Large intestine (tissue), 12 donors: ENCODE data around the gene FREY1. TPM values are rescaled to one million over a fixed set of nuclear protein-coding genes. Genes with fewer than 3 reads are reported as not detected.
A peak's percentile ranks its signal among the peaks of the same experiment; 100 is the strongest.

Experiments
- DNase-seq, 2 donors: peaks; one replicate each; pipeline versions ENCODE4 v3.0.0 to v3.0.0-alpha.2; 2013
- H3K27ac ChIP-seq: one replicate; pipeline ENCODE4 v1.5.1; 2013; ENCODE audit warnings: low read length
- H3K27me3 ChIP-seq: 2 replicates; pipeline ENCODE4 v1.6.1; 2013; ENCODE audit warnings: low read length; ENCODE audit not compliant: control insufficient read depth, insufficient read depth
- H3K36me3 ChIP-seq: 2 replicates; pipeline ENCODE4 v1.6.1; 2013; ENCODE audit warnings: low read length; ENCODE audit not compliant: control insufficient read depth, insufficient read depth
- H3K4me1 ChIP-seq: one replicate; pipeline ENCODE4 v1.6.1; 2013; ENCODE audit warnings: low read length; ENCODE audit not compliant: control insufficient read depth, insufficient read depth
- H3K4me3 ChIP-seq: one replicate; pipeline ENCODE4 v1.5.1; 2013; ENCODE audit warnings: low read length
- H3K9me3 ChIP-seq: one replicate; pipeline ENCODE4 v1.6.1; 2013; ENCODE audit warnings: mild to moderate bottlenecking, low read depth, low read length, moderate library complexity; ENCODE audit not compliant: control insufficient read depth
- WGBS: methylation state at CpG from one replicate; pipeline ENCODE4 v1.1.5; 2013; ENCODE audit warnings: low lambda C conversion rate; ENCODE audit not compliant: insufficient coverage; 5-methylcytosine and 5-hydroxymethylcytosine counted together
- long read RNA-seq, 11 donors: transcript quantifications; one replicate each; lab custom pipeline, GENCODE V29; 2026
- polyA plus RNA-seq: library from polyadenylated mRNA; unstranded; fragments of 120-200 nt; gene quantifications from one replicate; pipeline ENCODE4 v1.2.1, GENCODE V29; 2013

Gene FREY1, protein sequence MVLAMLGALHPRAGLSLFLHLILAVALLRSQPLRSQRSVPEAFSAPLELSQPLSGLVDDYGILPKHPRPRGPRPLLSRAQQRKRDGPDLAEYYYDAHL
- 0.24 TPM for polyA plus RNA-seq
- long read RNA-seq, donor 1, result 0 reads
- long read RNA-seq, donor 2, result 0 reads
- long read RNA-seq, donor 3, result 0 reads
- long read RNA-seq, donor 4, result 0 reads
- long read RNA-seq, donor 5, result 0 reads
- long read RNA-seq, donor 6, result 0 reads
- long read RNA-seq, donor 7, result 0 reads
- long read RNA-seq, donor 8, result 0 reads
- long read RNA-seq, donor 9, result 0 reads
- long read RNA-seq, donor 10, result 0 reads
- long read RNA-seq, donor 11, result 0 reads

DNA sequence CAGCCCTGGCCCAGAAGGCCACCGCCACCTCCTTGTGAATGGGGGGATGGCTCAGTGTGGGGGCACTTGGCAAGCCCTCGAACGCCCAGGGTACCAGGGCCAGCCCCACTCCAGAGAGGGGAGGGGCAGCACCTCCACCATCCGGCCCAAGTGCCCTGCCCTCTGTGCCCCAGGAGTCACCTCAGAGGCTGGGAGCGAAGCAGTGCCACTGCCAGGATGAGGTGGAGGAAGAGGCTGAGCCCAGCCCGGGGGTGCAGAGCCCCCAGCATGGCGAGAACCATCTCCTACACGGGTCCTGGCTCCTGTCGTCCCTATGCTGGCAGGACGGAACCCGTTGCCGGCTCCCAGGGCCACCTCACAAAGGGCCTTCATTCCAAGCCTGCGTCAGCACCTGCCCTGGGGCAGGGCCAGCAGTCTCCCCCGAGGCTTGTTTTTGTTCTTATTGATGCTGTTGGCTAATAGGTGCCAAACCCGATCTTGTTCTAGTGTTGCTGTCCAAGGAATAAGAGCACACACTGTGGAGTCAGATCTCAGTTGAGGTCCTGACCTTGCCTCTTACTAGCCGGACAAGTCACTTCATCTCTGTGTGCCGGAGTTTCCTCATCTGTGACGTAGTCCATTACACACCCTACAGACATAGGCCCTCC, at the start of gene FREY1:
FREY1 (minus strand) TSS at position 307 of the 647 bp plus-strand sequence; CDS start at position 281, 26 bp downstream.
- H3K36me3 ChIP-seq, result peaks cover 35% of the 10 kb centered on the region

DNA sequence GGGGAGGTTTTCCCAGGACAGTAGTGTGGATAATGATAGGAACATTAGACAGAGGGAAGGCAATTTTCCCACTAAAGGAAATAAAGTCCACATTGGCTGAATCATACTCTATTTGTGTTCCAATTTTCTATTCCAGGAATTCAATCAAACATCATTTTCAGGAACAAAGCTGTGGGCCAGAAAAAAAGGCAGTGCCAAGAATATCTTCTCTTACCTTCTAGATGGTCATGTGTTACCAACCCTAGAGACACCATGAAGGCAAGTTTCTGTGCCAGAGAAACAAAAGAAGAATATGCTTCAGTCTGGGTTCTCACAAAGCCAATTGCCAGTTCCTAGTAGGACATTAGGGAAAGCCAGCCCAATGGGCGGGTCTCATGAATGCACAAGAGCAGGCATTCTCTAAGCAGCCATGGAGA, 42.9 kb upstream of the FREY1 start:
- peaks cover 69% of the 10 kb centered on the region for H3K36me3 ChIP-seq
- no peak overlapping the region for H3K4me3 ChIP-seq
- no peaks in the 10 kb centered on the region for H3K27me3 ChIP-seq
- no CpG with 5 or more reads among the region's 1 CpG for WGBS
- no peak for DNase-seq
- no peak overlapping the region for H3K27ac ChIP-seq
- no peaks in the 10 kb centered on the region for H3K9me3 ChIP-seq
- no peaks in the 10 kb centered on the region for H3K4me1 ChIP-seq

More for the DNA sequence above, at the start of gene FREY1:
- DNase-seq, result no peak
- no peaks in the 10 kb centered on the region for H3K4me1 ChIP-seq
- WGBS, result no CpG with 5 or more reads among the region's 18 CpGs
- no peaks in the 10 kb centered on the region for H3K27me3 ChIP-seq
- no peak within 1 kb of the TSS for H3K27ac ChIP-seq
- no peaks in the 10 kb centered on the region for H3K9me3 ChIP-seq
- no peak within 1 kb of the TSS for H3K4me3 ChIP-seq

DNA sequence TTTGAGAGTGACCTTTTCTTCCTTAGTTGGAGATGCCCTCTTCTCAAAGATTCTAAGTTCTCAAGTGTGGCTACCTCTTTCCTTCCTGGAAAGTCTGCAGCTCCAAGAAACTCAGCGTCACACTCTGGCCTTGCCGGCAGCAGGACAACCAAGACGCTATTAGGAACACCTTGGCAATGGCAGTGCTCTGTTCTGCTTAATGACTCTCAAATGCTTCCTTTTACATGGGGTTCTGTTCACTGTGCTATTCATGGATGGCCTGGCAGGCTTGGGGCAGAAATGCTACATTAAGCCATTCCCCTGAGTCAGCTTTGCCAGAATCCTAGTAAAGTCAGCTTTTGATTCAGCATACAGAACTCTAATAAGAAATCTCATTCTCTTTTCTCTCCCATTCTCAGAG, 41.3 kb upstream of the FREY1 start:
- H3K36me3 ChIP-seq, result peaks cover 74% of the 10 kb centered on the region

DNA sequence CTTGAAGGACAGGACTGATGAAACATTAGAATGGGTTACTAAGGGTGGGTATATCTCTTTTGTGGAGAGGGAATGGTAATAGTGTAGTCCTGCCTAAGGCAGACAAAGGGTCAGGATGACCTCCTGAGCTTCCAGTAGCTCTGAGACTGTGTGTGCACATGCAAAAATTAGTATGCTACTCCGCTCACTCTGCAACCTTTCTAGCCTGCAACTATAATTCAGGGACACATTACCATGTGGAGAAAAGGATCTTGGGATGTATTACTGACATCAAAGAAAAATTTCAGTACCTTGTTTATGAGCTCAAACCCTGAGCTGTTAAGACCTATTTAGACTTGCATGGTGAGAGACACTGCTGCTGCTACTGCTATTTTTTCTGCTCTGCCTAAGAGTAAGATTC, 40.8 kb upstream of the FREY1 start:
- H3K4me1 ChIP-seq, result no peaks in the 10 kb centered on the region
- no peak for DNase-seq
- no peaks in the 10 kb centered on the region for H3K9me3 ChIP-seq
- peaks cover 70% of the 10 kb centered on the region for H3K36me3 ChIP-seq
- H3K27me3 ChIP-seq, result no peaks in the 10 kb centered on the region
- H3K27ac ChIP-seq, result no peak overlapping the region
- no peak overlapping the region for H3K4me3 ChIP-seq
- WGBS, result no CpG with 5 or more reads among the region's 1 CpG

More for the DNA sequence above, 41.3 kb upstream of the FREY1 start:
- H3K27me3 ChIP-seq, result no peaks in the 10 kb centered on the region
- H3K27ac ChIP-seq, result no peak overlapping the region
- no peak overlapping the region for H3K4me3 ChIP-seq
- WGBS, result no CpG with 5 or more reads among the region's 3 CpGs
- H3K9me3 ChIP-seq, result no peaks in the 10 kb centered on the region
- no peak for DNase-seq
- H3K4me1 ChIP-seq, result no peaks in the 10 kb centered on the region

DNA sequence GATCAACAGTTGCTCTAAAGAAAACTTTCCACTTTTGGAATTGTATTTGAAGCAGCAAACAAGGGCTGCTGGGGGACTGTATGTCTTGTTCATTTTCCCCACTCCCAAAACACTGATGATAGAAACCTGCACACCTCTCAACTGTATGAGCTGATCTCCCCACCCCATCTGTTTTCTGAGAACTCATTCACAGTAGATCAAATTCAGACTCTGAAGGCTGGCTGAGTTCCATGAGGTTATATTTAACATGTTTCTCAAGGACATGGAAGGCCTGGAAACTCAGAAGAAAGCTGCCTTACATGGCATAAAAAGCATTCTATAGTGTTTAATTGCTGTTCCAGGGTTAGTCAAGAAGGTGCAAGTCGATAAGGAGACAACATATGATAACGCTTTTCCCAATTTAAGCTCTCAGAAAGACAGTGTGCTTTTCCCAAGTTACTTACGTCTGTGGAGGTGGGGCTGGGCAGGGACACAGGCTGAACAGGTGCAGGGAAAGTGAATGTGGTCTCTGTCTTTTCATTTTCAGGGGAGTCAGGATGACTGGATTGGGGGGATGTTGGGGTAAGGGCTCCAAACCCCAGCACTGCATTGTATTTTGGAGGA, 38.4 kb upstream of the FREY1 start:
- Histone ChIP-seq H3K4me1 (no peaks in the 10 kb centered on the region), H3K27ac (peak overlapping the region; percentile 29), H3K9me3 (no peaks in the 10 kb centered on the region), H3K36me3 (peaks cover 67% of the 10 kb centered on the region), H3K4me3 (no peak overlapping the region), H3K27me3 (no peaks in the 10 kb centered on the region)
- DNase-seq, result no peak
- WGBS, result 100% methylated on average over 2 of the region's 3 CpGs

DNA sequence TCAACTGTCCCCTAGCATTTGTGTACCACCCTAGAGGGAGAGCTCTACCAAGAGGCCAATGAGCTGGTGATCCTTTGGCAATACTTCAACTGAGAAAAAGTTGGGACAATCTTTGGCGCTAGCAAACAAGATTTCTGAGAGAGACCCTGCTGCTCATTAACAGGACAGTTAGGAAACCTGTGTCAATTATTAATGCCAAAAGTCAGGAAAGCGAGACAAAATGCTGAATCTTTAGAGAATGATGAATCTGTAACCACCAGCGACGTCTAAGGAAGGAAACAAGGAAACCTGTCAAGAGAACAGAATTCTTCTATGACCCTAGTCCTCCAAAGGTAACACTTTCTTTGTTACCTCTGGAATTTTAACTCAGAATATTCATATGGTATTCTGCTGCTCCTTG, 35.3 kb upstream of the FREY1 start:
- DNase-seq, result no peak
- peaks cover 45% of the 10 kb centered on the region for H3K36me3 ChIP-seq
- no peaks in the 10 kb centered on the region for H3K9me3 ChIP-seq
- H3K4me3 ChIP-seq, result no peak overlapping the region
- H3K27ac ChIP-seq, result no peak overlapping the region
- H3K4me1 ChIP-seq, result no peaks in the 10 kb centered on the region
- no peaks in the 10 kb centered on the region for H3K27me3 ChIP-seq
- 100% methylated on average over 4 of the region's 4 CpGs for WGBS

DNA sequence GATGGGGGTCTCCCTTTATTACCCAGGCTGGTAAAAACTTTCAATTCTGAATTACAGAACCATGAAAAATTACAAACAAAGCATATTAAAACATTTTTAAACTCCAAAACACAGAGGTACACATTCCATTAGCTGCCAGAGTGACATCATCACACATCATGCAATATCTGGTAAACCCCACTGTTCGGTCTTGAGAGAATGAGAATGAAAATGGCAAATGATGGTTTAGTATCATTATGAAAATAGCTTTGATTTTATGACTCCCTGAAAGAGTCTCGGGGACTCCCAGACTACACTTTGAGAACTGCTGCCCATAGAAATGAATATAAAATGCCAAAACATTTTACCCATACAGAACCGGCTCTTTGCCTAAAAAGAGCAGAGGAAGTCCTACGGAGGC, 34.2 kb upstream of the FREY1 start:
- Histone ChIP-seq H3K4me3 (no peak overlapping the region), H3K9me3 (no peaks in the 10 kb centered on the region), H3K27me3 (no peaks in the 10 kb centered on the region), H3K4me1 (no peaks in the 10 kb centered on the region), H3K36me3 (peaks cover 47% of the 10 kb centered on the region), H3K27ac (no peak overlapping the region)
- no peak for DNase-seq
- WGBS, result 100% methylated on average over 1 of the region's 4 CpGs

DNA sequence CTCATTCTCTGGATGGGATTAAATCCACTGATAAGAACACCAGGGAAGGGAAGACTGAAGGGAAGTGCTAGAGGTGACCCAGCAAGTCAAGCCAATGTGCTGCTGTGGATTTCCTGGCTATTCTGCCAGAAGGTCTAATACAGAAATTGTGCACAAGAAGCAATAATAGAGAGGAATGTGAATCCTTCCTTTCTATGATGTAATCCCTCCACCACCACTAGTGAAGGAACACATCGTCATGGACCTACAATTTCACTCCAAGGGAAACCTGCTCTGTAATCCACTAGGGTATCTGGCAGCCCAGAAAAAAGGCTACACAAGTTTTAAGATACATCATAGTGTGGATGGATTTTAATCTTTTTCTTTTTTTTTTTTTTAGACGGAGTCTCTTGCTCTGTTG, 32.8 kb upstream of the FREY1 start:
- Histone ChIP-seq H3K27me3 (no peaks in the 10 kb centered on the region), H3K4me1 (no peaks in the 10 kb centered on the region), H3K36me3 (peaks cover 45% of the 10 kb centered on the region), H3K9me3 (no peaks in the 10 kb centered on the region), H3K27ac (no peak overlapping the region), H3K4me3 (no peak overlapping the region)
- DNase-seq, result no peak
- WGBS, result no CpG with 5 or more reads among the region's 2 CpGs

DNA sequence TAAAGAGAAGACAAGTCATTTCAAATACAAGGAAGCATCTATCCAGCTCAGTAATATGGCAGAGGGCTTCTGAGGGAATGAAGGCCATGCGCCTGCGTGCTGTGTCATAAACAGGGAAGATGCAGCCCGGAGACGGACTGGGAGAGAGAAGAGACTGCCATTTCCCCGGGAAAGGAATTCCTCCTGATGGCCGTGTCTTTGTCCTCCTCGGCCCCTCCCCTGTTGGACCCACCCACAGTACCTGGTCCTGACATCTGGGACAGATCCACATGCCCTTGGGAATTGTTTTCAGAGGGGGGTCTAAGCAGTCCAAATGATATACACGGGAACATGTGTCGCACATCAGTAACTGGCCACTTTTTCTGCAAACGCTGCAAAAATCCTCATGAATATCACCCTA, 30.8 kb upstream of the FREY1 start:
- H3K27me3 ChIP-seq, result no peaks in the 10 kb centered on the region
- 93% methylated on average over 2 of the region's 10 CpGs for WGBS
- H3K4me3 ChIP-seq, result no peak overlapping the region
- H3K36me3 ChIP-seq, result peaks cover 57% of the 10 kb centered on the region
- DNase-seq, result no peak
- H3K4me1 ChIP-seq, result no peaks in the 10 kb centered on the region
- no peaks in the 10 kb centered on the region for H3K9me3 ChIP-seq
- H3K27ac ChIP-seq, result no peak overlapping the region

DNA sequence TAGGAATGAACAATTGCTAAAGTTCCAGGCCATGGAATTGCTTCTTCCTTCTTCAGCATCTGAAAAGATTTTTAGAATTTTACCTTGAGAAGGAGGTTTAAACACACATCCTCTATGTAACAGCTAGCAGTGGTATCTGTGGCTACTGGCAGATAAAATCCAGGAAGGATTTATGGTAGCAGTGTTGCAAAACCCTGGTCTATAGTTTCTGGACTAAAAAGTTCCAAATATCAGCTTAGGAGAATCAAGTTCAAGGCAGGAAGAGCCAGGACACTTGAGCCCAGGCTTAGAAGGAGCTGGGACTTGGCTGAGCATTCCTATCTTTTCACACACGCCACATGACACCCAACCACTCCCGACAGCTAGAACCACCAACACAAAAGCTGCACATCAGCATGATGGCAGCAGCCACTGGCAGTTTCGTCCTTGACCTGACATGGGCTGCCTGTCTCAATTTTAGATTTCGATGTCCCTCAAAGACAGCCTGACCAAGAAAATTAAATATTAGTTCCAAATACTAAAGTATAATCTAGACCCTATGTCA, 29.5 kb upstream of the FREY1 start:
- Histone ChIP-seq H3K36me3 (peaks cover 59% of the 10 kb centered on the region), H3K9me3 (no peaks in the 10 kb centered on the region), H3K27me3 (no peaks in the 10 kb centered on the region), H3K27ac (no peak overlapping the region), H3K4me3 (no peak overlapping the region), H3K4me1 (no peaks in the 10 kb centered on the region)
- no CpG with 5 or more reads among the region's 4 CpGs for WGBS
- no peak for DNase-seq
